Renal cortical epithelial cell (primary cell): Measurements from ENCODE around the gene POLRMT. TPM values are rescaled to one million over a fixed set of nuclear protein-coding genes. Genes with fewer than 3 reads are reported as not detected.

Experiments used
- DNase-seq: peaks from one replicate; pipeline ENCODE4 v3.0.0-alpha.2; 2011; ENCODE audit warnings: low read depth
- total RNA-seq: library from RNA; depleted of rRNA; stranded (reverse); fragments of >200 nt; gene quantifications from 2 replicates; pipeline ENCODE4 v1.2.3, GENCODE V29; 2014

The POLRMT gene
- total RNA-seq, 1 donor from 2014 or later = 46.3 TPM

- DNase-seq = peak; percentile 46
Observed at GRCh38 chr19:662962-663681, 29.8 kb upstream of the POLRMT start, which contains the start of gene RNF126. TSS of gene RNF126 (minus strand) at chr19:663214. CDS start at chr19:663121, 93 bp downstream.

DNA sequence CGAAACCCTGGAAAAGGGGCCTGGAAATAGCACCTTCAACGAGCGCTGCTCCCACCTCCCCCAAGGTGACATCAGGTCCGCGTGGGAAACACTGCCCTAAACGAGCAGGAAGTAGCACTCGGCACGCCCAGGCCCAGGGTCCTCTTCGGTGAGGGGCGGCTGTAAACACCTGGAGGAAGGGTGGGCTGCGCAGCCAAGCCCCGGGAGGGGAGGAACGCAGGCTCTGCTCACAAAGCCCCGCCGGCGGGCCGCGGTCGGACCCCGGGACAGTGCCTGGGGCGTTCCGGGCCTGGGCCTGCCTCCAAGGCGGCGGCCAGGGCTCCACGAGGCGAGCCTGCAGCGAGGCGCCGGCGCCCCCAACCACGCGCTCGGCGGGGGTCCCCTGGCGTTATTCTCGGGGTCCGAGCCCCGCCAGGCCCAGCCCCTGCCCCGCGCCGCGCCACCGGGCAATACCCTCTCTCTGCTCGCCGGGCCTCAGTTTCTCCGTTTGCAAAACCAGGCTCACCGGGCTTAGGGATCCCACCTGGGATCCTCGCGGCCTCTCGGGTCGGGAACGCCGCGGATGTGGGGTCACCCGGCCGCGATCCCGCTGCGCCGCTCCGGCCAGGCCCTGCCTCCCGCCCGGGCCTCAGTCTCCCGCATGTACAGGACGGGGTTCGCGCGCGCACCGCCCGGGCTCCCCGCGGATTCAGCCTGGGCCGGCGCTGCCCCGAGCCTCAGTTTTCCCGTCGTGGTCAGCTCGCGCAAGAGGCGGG, 29.0 kb upstream of the POLRMT start:
- peak; percentile 27 for DNase-seq

DNA sequence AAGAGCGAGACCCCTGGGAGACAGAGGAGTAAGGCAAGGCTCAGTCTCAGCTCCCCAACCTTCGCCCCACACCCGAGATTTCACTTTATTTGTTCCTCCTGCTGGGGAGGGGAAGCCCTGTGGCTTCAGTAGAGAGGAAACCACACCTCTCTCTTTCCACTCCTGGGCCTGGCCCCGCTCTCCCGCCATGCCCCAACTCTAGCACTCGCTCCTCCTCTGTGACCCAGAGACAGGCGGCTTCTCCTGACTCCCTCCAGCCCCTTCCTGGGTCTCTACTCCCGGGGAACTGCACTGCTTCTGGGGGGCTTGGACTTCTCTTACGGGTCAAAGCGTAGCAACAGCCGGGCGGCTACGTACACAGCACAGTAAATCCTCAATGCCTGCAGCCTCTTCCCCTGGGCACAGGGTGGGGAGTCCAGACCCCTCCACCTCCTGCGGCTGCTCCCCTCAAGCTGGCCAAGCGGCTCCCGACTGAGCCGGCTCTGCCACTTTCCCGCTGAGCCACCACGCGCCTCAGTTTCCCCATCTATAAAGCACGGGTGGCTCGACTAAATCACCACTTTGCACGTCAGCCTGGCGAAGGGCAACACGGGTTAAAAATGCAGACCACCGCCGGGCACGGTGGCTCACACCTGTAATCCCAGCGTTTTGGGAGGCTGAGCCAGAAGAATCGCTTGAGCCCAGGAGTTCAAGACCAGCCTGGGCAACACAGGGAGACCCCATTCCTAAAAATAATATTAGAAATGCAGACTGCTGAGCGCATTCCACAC, 28.3 kb upstream of the POLRMT start:
- no peak for DNase-seq

- peak; percentile 24 for DNase-seq
Observed at GRCh38 chr19:660793-661426, 27.6 kb upstream of the POLRMT start.

DNA sequence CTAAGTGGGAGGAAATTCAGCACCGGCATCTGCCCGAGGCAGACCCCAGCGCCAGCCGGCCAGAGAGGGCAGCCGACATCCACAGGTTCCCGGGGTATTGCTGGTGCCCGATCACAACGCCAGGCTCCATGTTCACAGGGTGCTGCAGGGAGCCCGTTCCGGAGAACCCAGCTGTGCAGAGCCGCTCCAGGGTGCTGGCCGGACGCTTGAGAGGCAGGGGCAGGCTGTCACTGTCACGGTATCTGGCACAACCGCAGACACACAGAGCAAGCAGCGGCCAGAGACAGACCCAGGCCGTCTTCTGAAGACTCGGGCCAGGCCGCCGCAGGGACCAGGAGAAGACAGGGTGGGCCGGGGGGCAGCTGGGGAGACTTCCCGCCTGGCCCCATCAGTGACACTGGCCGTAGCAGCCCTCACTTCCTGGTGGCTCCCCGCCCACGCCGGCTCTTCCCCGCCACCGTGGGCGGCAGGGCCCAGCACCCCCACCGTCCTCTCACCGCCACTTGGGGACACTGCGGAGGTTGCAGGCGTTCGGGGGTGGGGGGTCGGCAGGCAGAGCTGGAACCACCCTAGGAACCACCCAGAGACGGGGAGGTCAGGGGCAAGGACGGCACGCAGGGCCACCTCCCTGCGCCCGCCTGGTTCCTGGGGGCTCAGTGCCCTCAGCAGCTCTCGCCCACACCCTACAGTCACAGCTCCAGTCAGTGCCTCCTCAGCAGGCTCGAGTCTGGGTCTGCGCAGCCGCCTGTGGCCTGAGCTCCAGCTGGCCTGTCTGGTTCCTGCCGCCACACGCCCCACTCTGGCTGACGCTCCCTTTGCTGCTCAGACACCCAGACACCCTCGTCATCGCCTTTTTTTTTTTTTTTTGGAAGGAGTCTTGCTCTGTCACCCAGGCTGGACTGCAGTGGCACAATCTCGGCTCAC, 25.8 kb upstream of the POLRMT start:
- no peak for DNase-seq

- DNase-seq = no peak
Observed at GRCh38 chr19:658059-658839, 24.9 kb upstream of the POLRMT start.

- no peak for DNase-seq
Observed at GRCh38 chr19:657611-658010, 24.3 kb upstream of the POLRMT start.

DNA sequence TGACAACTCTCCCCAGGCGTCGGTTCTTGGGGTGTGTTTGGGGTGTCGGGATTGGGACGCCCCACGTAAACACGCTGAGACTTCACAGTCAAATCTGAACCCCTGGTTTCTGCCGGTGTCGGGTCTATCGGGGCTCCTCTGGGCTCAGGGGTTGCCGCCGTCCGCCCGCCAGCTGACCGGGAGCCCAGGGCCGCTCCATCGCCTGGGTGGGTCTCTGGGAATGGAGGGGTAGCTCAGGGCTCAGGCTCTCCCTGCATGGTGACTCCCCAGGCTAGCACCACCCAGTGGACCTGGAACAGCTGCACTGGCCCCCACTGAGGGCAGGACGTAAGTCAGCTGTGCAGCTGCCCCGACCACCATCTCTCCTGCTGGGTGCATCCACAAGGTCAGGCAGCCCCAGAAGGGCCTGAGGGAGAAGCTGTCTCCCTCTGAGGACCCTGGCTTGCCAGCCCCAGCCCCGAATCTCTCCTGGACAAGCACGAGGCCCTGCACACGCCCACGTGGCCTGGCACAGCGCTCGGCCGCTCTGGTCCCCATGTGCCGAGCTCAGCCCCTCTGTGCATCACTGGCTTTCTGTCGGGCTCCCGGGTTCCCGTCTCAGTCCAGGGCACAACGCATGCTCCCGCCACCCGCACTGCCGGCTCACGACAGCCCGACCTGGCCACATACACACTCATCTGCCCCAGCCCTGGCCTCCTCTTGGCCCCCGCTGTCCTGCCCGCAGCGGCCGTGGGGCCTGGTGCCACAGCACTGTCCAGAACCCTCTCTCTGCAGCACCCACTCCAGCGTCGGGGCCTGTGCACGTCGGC, 23.6 kb upstream of the POLRMT start:
- no peak for DNase-seq

DNA sequence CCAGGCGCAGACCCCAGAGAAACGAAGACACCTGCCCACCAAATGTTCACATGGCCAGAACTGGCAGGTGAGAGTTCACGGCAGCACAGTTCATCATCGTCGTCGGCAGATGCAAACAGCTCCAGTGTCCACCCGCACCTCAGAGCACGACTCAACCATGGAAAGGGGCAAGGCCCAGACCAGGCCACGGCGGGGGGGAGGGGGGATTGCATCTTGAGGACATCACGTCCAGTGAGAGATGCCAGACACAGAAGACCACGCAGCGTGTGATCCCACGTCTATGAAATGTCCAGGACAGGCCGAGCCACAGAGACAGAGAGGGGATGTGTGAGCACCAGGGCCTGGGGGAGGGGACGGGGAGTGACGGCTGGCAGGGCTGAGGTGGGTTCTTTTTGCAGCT, 22.4 kb upstream of the POLRMT start:
- DNase-seq = no peak

DNA sequence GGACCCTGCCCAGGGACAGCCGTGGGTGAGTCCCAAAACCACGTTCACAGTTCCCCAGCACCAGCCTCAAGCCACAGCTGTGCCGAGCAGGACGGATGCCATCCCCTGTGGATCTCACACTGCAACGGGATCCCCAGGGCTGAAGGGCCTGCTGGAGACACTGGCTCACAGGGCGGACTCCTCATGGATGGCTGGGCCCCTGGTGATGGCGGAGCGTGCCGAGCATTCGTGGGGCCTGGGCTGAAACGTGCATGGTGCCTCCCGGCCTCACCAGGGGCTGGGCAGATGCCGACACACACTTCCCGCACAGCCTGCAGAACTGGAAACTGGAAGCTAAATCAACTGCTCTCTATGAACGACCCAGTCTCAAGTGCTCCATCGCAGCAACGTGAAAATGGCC, 20.1 kb upstream of the POLRMT start:
- no peak for DNase-seq

GRCh38 chr19:652467-653389, 19.4 kb upstream of the POLRMT start:
- no peak for DNase-seq

DNA sequence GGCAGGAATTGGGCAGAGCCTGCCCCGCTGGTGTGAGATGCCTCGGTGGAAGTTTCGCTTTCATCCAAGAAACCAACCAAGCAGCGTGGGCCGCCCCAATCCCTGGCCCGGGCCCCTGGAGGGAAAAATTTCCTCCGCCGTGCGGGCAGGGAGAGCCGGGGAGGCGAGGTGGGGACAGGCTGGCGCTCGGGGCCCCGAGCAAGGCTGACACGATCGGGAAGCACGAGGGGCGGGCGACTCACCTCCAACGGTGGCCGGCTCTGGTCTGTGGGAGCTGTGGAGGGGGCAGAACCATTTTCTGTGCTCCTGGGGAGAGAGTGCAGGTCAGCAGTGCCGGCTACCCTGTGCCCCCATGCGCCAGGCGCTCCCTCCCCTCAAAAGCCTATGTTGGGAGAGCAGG, 18.7 kb upstream of the POLRMT start:
- DNase-seq = no peak

- DNase-seq = no peak
Observed at GRCh38 chr19:651114-651818, 17.9 kb upstream of the POLRMT start.

- no peak for DNase-seq
Observed at GRCh38 chr19:650121-650520, 16.8 kb upstream of the POLRMT start.

DNA sequence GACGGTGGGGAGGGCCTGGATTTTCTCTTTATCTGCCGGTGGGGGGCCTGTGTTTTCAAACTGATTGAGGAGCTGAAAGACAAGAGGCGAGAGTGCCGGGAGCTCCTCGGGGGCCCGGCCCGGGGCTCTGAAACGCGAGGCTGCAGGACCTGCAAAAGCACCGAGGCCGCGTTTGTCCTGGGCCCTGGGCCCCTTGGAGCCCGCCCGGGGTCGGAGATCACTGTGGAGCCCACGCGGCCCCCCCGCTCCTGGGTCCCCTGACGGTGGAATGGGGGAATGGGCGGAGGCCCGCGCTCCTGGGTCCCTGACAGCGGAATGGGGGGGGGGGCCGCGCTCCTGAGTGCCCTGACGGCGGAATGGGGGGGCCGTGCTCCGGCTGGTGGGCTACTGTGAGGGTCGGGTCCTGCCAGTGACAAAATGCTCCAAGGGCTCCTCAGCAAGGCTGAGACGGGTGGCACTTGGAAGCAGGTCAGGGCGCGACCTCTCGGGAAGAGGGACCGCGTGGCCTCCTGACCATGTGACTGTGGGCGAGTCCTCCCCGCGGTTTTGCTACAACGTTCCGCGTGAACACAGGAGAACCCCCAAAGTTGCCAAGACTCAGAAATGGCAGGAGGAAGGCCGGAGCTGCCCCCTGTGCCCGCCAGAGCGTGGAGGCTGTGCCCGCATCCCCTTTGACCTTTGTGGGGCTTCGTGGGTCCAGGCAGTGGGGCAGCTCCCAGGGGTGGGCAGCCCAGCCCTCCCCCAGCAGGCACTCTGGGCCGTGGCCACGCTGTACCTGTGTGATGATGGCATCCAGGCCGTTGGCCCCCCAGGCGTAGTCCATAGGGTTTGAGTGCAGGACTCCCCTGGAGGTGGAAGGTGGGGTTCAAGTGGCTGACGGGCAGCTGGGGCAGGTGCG, 15.8 kb upstream of the POLRMT start:
- no peak for DNase-seq

DNA sequence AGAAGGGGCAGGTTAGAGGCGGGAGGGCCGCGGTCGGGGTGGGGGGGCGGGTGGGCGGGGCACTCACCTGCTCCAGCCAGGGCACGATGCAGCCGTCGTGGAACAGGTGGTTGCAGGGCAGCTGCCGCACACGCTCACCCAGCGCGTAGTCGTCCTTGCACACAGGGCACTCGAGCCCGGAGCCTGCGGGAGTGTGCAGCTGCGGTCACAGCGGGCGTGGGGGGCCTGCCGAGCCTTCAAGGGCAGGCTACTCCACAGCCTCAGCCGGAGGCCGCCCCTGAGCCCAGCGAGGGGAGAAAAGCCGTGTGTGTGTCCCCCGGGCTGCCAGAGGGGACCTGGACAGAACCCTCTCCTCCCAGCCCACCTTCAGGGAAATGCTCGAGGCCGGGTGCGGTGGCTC, 15.0 kb upstream of the POLRMT start:
- DNase-seq = no peak
